IMR-90 (cell line): ENCODE results near the gene CLDN14. TPM values are rescaled to one million over a fixed set of nuclear protein-coding genes. Genes with fewer than 3 reads are reported as not detected.

Experiments used
- polyA plus RNA-seq, 3 experiments: library from polyadenylated mRNA; depleted of rRNA; stranded (reverse); fragments of >200 nt; gene quantifications; 2 replicates each; pipeline ENCODE4 v1.2.3, GENCODE V29; 2012; ENCODE audit warnings: low replicate concordance in 1 of 3
- total RNA-seq: library from RNA; depleted of rRNA; stranded (reverse); fragments of >200 nt; gene quantifications from 2 replicates; pipeline ENCODE4 v1.2.3, GENCODE V29; 2012; rRNA removed

CLDN14 gene
- total and polyA plus RNA-seq, 2 of the 4 experiments (the other 2 are of a cell fraction): not detected

Other genes with a start within 250 kb of the CLDN14 start
- gene MORC3, start 159.9 kb downstream of the CLDN14 start, total RNA-seq: 23.5 and 39.4 TPM in 2 replicates
- gene MORC3, start 159.9 kb downstream of the CLDN14 start, polyA plus RNA-seq (2012; rRNA removed): 11.1 and 14.0 TPM in 2 replicates
- 4.5 and 4.7 TPM in 2 replicates for gene CHAF1B, start 94.7 kb downstream of the CLDN14 start, total RNA-seq
- 6.3 and 6.4 TPM in 2 replicates for gene CHAF1B, start 94.7 kb downstream of the CLDN14 start, polyA plus RNA-seq (2012; rRNA removed)
- 1.9 and 2.2 TPM in 2 replicates for gene SIM2, start 219.0 kb upstream of the CLDN14 start, total RNA-seq
- 7.5 and 7.9 TPM in 2 replicates for gene SIM2, start 219.0 kb upstream of the CLDN14 start, polyA plus RNA-seq (2012; rRNA removed)